NCI-H187 treated with DMSO at 0.1 percent for 48 hours (cell line): ENCODE data around the gene KRT8.
"Not testable (repeated sequence)": the region's sequence is repeated elsewhere in the genome, so short reads cannot be mapped to it uniquely, and the experiment has no call there.

Source experiments
- DNase-seq: peaks from one replicate; lab custom pipeline; 2025; lab: John Stamatoyannopoulos, UW

Gene KRT8

DNA sequence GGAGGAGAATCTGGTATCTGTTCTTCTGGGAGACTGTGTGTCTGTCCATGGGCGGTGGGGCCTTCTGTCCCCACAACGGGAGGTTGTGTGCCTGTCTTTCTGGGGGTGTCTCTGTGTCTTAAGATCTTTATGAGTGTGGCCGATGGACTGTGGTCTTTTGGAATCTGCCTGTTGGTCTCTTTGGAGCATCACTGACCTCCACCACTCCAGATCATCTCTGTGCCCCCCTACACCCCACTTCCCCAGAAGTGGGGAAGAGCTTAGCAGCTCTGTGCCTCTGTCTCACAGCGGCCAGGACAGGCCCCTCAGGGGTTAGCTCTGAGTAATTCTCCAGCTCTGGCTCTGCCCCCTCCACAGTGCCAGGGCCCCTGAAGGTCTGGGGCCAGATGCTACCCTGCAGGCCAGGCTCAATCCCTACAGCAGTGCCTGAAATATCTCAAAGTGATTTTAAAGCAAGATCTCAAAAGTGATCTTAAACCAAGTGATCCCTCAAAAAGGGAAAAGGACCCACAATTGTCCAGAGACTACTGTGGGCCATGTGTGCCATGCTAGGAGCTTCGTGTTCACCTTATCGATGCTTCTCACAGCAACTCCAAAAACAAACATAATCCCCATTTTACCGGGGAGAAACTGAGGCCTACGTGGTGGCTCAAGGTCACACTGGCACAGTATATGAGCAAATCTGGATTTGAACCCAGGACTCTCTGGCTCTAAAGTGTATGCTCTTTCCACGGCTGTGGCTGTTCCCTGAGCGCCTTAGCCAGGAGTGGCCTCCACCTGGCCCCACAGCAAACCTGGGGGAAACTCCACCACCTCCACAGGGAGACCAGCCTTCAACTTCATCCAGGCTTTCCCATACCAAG is 30.1 kb downstream of the KRT8 start:
- DNase-seq, result no peak

DNA sequence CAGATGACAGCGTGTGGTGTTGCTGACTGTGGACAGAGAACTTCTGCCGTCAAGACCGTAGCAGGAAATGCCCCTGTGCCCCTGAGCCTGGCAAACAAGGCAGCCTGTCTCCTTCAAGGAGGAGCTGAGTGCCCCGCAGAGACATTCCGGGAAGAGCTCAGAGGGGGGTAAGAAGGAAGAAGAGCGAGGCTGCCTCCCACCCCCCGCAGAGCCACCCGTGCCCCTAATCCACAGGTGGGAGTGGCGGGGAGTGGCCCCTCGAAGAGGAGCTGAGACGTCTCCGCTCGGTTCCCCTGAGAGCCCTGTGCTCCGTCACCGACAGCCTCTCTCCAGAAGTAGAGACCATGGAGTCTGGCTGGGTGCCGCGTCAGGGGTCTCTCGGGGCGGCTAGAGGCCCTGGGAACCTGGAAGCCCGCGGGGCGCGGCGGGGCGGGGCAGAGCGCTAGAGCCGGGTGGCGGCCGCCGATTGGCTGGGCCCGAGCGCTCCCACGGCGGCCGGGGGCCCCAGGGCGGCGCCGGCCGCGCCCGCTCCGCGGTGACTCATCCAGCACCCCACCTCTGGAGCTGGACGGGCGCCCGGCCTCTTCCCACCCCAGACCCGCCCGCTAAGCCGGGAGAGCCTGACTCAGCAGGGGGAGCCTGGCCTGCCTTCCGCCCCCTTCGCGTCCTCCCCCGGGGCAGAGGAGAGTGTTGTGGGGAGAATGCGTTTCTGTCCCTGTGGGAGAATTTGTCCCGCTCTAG is 30.9 kb downstream of the KRT8 start:
- no peak for DNase-seq

DNA sequence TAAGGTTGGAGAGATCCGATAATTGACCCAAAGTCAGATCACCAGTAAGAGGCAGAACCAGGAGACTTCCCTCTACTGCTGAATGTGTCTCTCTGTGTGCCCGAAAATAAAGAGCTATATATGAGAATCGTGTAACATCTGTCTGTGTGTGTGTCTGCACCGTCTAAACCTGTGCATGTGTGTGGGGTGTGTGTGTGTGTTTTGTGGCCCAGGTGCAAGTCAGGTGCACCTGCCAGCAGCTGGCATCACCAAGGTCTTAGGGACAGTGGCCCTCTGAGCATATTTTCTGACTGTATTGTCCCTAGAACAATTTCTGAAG is 31.4 kb downstream of the KRT8 start:
- no peak for DNase-seq

DNA sequence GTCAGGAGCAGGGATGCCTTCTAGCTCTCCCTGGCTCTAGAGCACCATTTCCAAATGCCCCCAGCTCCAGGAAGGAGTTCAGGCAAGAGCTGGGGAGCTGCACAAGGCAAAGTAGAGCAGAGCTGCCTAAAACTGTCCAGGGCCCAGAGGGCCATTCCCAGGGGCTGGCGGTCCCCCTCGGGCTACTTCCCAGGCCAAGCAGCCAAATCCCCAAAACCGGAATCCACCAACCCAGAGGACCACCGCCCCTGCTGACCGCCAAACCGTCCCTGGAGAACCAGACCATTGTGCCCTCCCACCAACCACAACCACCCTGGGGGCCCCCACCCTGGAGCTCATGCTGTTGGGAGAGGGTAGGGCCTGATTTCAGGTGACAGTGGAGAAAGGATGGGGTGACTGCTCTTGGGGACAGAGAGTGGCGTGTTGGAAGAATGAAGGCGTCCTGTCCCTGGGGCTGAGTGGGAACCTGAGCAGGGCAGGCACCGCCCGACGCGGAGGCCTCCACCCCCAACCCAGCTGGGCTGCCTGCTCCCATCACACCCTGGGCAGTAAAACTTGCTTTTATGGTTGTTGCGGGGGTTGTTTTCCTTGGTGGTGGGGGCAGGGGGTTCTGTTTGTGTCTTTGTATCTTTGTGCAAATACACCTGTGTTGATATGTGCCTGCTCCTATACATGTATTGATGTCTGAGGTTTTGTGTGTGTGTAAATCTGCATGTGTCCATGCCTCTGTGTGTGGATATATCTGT is 32.1 kb downstream of the KRT8 start:
- DNase-seq, result no peak

DNA sequence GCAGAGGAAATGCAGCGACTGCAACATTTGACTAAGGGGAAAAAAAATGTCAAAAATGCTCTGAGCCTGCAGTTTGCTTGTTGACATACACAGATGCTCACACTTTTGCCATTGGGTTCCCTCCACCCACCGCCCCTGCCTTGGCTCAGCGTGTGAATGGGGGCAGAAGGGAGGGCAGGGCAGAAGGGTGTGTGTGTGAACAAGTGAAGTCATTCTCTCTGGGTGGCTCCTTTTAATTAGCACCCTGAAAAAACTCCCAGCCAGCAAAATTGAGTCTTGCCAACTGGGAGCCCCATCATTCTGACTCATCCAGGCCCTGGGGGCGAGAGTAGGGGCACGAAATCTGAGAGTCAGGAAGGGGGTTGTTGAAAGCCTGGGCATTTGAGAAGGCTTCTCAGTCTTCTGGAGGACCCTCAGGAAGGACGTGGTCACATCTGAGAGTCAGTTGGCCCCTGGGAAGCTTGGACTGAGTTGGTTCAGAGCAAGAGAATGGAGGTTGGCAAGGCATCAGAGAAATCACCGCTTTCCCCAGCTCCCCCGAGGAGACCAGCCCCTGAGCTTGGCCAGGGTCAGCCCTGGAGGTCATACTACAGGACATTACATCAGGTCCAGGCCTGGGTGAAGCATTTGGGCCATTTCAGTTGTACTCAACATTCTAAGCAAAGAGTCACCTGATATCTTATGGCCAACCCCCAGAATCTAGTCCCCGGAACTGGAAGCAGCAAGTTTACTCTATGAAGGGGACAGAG is 33.4 kb downstream of the KRT8 start:
- DNase-seq, result no peak

DNA sequence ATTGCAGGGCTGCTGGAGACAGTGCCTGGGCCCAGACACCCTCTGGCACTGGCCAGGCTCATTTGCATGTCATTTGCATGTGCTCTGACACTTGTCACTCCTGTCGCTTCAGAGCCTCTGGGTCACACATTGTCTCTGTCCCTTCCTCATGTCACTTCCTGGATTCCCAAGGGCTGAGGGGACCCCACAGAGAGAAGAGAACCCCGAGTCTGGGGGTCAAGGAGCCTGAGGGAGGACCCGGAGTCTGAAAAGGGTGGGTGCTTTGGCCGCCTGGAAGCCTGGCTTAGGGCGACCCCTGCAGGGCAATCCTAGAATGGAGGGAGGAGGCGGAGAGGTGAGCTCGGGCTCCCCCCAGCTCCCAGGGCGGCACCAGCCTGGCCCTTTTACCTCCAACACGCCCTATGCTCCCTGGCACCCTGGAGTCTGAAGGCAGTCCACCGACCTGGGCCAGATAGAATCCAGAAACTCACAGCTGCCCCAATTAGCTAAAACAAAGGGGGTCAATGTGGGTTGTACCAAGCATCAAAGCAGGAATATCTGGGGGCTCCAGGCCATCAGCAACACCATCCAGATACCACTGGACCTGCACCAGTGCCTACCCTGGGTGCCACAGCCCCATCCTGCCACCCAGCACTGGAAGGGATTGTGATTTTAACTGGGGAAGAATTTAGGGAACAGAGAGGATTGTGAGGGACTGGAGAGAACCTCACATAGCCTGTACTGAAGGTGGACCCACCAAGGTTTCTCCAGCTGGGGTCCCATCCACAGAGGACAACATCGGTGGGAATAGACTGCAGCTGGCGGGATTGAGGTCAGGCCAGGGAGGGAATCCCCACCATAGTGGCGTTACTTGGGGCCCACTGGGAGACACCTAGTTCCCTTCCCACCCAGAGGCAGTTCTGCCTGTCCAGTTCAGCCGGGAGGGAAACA is 34.2 kb downstream of the KRT8 start:
- DNase-seq, result no peak

DNA sequence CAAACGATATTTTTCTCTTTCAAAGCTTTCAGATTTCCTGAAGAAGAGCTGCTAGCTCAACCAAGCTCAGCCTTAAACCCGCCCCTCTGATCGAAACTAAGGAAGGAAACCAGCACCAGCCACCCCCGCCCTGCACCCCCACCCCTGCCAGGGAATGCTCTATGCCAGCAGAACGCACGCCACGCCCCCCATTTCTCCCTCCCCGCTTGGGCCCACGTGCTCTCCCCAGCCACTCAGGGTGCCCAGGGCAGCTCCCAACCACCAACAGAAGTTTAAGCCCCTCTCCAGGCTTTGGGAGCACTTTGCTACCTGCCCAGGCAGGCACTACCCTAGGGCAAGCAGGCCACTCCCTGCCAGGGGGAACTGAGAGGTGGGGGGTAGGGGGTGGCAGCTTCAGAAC is 37.2 kb downstream of the KRT8 start:
- DNase-seq, result no peak

DNA sequence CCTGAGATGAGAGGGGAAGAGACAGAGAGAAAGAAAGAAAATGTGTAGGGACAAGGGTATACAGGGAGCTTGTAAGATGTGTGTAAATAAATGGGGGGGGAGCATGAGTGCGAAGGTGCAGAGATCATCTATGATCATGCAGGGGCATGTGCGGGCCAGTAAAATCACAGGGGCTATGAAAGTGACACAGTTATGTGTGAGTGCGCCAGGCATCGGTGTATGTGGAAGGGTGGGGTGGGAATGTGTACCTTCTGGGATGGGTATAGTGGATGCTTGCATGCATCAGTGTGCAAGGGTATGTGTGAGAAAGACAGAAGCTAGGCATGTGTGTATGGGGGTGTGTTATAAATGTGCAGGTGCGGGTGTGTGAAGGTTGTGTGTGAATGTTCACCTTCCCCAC is 37.7 kb downstream of the KRT8 start:
- DNase-seq, result no peak

DNA sequence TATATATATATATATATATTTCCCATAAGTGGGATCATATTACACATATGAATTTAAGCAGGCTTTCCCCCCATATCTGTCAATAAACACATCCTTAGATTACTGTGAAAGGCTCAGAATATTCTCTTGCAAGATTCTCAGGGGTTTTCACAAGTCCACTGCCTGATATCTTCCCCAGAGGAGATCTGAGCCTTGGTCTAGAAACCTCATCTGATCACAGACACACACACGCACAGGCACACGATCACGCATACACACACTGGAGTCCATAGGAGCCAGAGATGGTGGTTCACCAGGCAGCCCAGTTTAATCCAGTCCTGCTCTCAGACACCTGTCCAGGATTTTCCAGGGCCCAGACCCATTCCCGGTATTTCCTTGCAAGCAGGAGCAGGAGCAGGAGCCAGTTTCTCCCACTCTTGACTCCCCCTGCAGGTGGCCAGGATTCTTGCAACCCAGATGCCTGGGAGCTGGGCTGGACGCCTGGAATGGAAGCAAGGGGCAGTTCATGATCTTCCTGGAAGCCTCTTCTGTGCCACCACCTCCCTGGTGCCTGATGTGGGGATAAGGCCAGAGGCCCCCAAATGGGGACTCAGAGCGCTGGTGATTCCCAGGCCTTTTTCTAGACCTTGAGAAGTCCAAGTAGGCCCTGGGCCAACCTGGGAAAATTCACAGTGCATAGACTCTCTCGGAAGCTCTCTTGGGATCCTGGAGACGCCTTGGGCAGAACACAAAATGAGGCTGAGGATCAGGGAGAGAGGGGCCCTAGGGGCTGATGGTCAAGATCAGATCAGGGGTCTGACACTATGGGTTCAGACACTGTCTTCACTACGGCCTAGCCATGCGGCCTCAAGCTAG is 39.6 kb downstream of the KRT8 start:
- peak; percentile 53 for DNase-seq

DNA sequence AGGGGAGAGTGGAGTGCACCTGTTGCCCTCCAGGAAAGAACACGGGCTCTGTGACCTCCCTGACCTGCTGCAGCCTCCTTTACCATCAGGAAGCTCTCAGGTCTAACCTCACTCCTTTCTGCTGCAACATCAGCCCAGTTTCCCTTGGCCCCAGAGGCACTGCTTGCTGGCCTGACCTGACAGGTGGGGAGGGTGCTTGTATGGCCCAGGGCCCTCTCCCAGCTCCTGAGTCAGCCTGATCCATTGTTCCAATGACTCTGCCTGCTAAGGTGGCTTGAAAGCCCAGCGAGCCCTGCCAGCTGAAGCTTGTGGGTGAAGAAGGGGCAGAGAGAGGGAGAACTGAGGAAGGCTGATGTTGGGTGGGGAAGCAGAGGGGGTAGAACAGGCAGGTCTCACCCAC is 42.9 kb downstream of the KRT8 start:
- no peak for DNase-seq

DNA sequence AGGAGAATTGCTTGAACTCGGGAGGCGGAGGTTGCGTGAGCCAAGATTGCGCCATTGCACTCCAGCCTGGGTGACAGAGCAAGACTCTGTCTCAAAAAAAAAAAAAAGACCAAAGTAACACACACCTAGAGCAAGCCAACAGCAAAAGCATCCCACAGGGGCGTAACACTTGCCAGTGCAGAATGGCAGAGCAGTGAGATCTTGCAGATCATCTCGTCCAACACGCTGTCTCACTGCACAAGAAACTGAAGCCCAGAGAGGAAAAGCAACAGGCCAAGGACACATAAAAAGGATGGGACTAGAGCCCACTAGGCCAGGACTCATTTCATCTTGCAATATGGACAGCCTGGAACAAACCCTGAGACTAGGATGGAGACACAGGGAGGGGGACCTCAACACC is 43.4 kb downstream of the KRT8 start:
- DNase-seq, result no peak

DNA sequence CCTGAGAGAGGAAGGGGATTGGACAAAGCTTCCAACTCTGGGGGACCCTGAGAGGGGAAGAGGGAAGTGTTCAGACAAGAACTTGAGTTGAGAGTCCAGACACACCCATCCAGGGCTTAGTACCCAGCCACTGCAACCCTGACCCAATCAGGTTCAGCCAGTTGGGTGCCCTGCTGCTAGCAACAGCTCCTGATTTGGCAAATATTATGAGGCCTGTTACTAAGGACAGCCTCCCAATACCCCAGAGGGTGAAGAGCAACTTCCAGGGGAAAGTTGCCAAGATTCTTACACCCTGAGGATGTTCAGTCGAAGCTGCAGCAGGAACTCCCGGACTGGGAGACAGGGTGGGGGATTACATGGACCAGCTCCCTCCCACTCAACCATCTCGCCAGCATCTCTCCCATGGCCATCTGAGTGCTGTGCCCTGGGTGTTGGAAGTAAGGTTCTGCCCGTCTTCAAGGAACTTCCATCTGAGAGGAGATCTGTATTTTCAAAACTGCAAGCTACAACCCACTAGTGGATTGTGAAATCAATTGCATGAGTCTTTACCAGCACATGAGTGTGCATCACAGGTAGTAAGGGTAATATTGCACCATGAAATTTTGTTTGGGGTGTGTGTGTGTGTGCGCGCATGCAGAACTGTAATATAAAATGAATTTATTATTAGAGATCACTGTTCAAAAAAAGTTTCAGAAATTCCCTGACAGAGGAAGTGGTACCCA is 44.6 kb downstream of the KRT8 start:
- DNase-seq, result no peak

DNA sequence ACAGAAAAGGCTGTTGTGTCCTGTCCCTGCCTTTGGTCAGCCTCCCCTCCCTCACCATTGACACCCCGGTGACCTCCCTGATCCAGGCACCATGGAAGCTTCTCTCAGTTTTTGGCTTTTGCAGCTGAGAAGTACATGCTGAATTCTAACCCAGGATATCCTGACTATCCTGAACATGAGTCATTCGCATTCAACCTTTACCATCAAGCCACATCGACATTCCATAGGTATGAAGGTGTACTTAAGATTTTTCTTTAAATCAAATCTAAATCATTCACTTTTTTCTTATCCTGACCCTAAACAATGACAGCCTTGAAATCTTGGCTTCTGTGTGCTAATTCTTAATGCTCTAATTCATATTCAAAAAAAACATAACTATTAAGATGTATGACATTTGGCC is 47.4 kb downstream of the KRT8 start:
- no peak for DNase-seq

DNA sequence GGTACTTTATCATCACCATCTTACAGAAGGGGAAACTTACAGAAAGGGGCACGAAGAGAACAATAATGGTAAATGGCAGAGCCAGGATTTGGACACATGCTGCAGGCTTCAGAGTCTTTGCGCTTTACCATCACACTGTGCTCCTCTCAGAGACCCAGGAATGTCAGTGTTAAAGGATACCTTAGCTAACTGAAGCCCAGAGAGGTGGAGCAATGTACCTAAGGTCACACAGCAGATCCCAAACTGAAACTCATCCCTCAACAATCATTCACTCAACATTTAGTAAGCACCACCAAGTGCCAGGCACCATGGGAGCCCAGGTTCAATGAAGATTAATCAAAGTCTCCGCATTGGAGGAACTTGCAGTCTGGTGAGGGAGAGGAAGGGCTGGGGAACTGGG is 48.1 kb downstream of the KRT8 start:
- DNase-seq, result no peak

DNA sequence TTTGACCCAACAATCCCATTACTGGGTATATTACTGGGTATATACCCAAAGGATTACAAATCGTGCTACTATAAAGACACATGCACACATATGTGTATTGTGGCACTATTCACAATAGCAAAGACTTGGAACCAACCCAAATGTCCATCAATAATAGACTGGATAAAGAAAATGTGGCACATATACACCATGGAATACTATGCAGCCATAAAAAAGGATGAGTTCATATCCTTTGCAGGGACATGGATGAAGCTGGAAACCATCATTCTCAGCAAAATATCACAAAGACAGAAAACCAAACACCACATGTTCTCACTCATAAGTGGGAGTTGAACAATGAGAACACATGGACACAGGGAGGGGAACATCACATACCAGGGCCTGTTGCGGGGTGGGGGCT is 48.8 kb downstream of the KRT8 start:
- DNase-seq, result not testable (repeated sequence)

DNA sequence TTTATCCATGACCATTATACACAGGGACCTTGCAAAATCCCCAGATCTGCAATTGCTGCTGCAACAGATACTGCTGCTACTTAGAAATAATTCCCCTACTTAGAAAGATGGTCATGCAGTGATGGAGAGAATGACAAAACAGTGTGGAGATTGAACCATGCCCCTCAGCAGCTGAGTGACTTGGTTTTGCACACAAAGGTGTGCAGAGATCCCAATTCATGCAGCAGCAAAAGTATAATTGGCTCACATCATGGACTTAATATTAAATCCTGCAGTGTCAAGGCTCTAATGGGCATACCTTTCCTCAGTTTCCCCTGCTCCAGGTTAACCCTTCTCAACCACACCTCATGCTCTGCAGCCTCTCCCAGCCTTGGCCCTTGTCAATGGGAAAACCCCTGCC is 53.1 kb downstream of the KRT8 start:
- DNase-seq, result no peak

DNA sequence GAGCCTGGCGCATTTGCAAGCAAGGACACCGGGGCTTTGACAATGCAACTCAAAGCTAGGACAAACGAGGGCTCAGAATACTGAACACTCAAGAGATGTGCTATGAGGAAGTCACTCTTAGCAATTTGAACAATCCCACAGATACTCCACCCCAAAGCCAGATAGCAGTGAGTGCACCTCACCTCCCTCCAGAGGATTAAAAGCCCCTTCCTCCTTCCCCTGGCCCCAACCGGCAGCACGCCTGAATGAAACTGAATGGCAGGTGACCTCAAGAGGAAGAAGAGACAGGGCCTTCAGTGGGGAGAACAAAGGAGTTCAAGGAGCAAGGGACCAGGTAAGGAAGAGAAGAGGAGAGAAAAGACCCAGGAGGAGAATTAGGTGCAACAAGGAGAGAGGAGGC is 54.2 kb downstream of the KRT8 start:
- no peak for DNase-seq

DNA sequence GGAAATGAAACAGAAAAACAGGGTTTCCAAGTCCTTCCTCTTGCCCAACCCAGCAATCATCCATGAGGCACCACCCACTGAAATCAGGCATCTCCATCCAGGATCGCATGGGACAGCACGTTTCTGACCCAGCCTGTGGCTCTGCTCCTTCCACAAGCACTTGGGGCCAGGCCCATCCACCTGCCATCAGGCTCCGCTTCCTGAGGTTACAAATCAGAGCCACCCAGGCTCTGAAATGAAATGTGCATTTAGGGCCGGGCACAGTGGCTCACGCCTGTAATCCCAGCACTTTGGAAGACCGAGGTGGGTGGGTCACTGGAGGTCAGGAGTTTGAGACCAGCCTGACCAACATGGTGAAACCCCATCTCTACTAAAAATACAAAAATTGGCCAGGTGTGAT is 55.4 kb downstream of the KRT8 start:
- DNase-seq, result no peak

DNA sequence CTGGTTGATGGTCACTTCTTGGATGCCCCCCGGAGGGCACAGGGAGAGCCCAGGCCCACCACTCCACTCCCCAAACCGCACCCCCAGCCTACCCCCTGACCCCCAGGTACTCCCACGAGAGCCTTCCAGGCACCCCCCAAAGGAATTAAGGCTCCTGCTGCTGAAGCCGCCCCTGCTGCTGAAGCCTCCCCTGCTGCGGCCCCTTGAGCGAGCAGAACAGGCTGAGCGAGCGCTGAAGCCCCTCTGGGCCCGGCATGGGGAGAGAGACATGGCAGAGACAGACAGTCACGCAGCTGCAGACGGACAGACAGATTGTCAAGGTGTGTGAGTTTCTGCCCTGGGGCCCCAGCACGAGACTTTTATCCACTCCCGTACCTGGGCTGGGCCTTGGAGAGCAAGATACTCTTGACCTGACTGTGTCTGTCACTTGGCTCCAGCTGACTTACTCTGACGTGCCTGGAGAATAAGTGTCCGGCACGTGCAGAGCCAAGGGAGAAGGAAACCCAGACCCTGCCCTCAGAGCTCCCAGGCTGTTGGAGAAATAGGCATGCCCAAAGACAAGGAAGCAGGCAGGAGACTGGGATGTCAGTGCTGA is 56.1 kb downstream of the KRT8 start, which contains the start of gene KRT78:
KRT78 (minus strand) TSS at position 334 of the 595 bp plus-strand sequence; CDS start at position 270, 64 bp downstream.
- no peak for DNase-seq
